ENCODE results near the gene ARHGAP29. TPM values are rescaled to one million over a fixed set of nuclear protein-coding genes. Genes with fewer than 3 reads are reported as not detected.

ARHGAP29 gene
- total RNA-seq, 3 donors from 2014 or later (not counting 1 experiment from before 2014, with no cell fraction given): 0.07 TPM; not detected in 2

DNA sequence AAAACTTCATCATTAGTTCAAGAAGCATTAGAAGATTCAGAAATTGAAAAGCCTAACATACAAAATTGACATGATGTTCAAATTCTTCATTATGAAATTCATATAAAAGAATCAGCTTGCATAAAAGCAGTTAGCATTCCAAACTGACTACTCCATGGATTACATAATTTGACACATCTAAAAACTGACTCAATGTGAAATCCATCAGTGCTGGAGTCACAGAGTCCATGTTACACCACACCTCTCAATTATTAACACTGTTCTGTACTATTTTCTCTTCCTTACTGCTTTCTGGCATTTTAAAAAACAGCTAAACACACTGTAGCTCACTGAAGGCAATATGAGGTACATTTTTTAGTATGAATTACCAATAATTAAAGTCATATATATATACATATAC is 28.0 kb downstream of the ARHGAP29 start:
- Mint-ChIP-seq H3K4me1 (no peaks in the 10 kb centered on the region), H3K27me3 (ENCODE audit: low read depth in 2 of 2) (peaks cover 11 to 13% of the 10 kb centered on the region in 2 donors), H3K4me3 (no peak overlapping the region), H3K27ac (no peak overlapping the region), H3K9me3 (no peaks in the 10 kb centered on the region), H3K36me3 (no peaks in the 10 kb centered on the region)
- no peaks in the 10 kb centered on the region for H3K36me3 ChIP-seq (ENCODE audit: control insufficient read depth, insufficient read depth, low read length)
- ATAC-seq (no peak), DNase-seq (no peak)
- TF ChIP-seq, protein P1, sequence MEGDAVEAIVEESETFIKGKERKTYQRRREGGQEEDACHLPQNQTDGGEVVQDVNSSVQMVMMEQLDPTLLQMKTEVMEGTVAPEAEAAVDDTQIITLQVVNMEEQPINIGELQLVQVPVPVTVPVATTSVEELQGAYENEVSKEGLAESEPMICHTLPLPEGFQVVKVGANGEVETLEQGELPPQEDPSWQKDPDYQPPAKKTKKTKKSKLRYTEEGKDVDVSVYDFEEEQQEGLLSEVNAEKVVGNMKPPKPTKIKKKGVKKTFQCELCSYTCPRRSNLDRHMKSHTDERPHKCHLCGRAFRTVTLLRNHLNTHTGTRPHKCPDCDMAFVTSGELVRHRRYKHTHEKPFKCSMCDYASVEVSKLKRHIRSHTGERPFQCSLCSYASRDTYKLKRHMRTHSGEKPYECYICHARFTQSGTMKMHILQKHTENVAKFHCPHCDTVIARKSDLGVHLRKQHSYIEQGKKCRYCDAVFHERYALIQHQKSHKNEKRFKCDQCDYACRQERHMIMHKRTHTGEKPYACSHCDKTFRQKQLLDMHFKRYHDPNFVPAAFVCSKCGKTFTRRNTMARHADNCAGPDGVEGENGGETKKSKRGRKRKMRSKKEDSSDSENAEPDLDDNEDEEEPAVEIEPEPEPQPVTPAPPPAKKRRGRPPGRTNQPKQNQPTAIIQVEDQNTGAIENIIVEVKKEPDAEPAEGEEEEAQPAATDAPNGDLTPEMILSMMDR (IDR thresholded peaks at IDR 0.05): no peak
- H3K9me3 ChIP-seq (ENCODE audit: control insufficient read depth, insufficient read depth, low read length): no peaks in the 10 kb centered on the region
- H3K27me3 ChIP-seq (ENCODE audit: control insufficient read depth, insufficient read depth, low read length): no peaks in the 10 kb centered on the region
- H3K27ac ChIP-seq (ENCODE audit: low read length): no peak overlapping the region
- no peak overlapping the region for H3K4me3 ChIP-seq (ENCODE audit: low read length)
- no peaks in the 10 kb centered on the region for H3K4me1 ChIP-seq (ENCODE audit: control insufficient read depth, insufficient read depth, low read length)
- intact Hi-C loops (cut with micrococcal nuclease): no loop called here

DNA sequence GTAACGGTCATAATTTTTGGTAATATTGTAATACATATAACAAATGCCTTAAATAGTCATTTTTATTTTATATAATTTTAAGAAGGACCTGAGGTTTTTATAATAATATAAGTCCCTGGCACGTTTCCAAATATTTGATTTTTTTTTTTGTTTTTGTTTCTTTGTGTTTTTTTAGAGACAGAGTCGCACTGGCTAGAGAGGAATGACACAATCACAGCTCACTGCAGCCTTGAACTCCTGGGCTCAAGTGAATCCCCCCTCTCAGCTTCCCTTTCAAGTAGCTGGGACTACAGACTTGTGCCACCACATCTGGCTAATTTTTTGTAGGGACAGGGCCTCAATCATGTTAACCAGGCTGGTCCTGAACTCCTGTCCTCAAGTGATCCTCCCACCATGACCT is 29.7 kb downstream of the ARHGAP29 start:
- H3K9me3 ChIP-seq (ENCODE audit: control insufficient read depth, insufficient read depth, low read length): no peaks in the 10 kb centered on the region

DNA sequence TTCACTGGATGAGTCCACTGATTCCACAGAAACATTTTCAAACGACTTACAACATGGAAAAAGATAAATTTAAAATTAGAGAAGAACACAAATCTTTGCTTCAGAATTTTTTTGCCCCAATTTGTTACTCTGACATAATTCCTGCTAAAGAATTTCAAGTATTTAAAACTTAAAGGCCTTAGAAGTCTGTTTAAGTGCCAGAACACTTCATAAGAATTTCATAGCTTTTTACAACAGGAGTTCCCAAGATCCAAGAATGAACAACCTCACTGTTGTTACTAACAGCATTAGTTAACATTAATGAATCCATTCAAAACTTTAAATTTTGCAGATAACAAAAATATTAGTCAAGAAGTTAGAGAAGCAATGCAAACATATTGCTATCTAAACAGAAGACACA is 31.7 kb downstream of the ARHGAP29 start:
- H3K36me3 ChIP-seq (ENCODE audit: control insufficient read depth, insufficient read depth, low read length): no peaks in the 10 kb centered on the region

More for the DNA sequence above, 29.7 kb downstream of the ARHGAP29 start:
- TF ChIP-seq, protein P1 (IDR thresholded peaks at IDR 0.05): no peak
- Mint-ChIP-seq H3K4me3 (no peak overlapping the region), H3K27ac (no peak overlapping the region), H3K9me3 (no peaks in the 10 kb centered on the region), H3K4me1 (no peaks in the 10 kb centered on the region), H3K27me3 (ENCODE audit: low read depth in 2 of 2) (peaks cover 5 to 9% of the 10 kb centered on the region in 2 donors), H3K36me3 (no peaks in the 10 kb centered on the region)
- Histone ChIP-seq H3K27me3 (ENCODE audit: control insufficient read depth, insufficient read depth, low read length) (no peaks in the 10 kb centered on the region), H3K4me1 (ENCODE audit: control insufficient read depth, insufficient read depth, low read length) (no peaks in the 10 kb centered on the region), H3K4me3 (ENCODE audit: low read length) (no peak overlapping the region), H3K27ac (ENCODE audit: low read length) (no peak overlapping the region), H3K36me3 (ENCODE audit: control insufficient read depth, insufficient read depth, low read length) (no peaks in the 10 kb centered on the region)
- intact Hi-C loops (cut with micrococcal nuclease): no loop called here
- WGBS (ENCODE audit: insufficient coverage): 67% methylated on average over 2 of the region's 3 CpGs
- DNase-seq: no peak
- ATAC-seq: no peak

DNA sequence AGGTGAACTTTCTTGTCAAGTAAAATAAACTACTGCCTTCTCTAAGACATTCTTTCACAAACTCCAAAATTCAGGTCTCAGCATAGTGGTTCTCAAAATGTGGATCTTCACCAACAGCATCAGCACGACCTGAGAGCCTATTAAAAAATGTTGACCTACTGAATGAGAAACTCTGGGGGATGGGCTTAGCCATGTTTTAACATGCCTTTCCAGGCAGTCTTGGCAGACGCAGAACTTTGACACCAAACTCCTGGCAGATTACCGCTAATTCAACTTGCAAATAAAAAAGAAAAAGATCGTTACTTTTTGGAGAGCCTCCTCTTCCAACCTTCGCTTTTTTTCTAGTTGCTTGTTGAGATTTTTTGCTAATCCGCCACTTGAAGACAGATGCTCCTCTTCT is 35.1 kb downstream of the ARHGAP29 start:
- no peaks in the 10 kb centered on the region for H3K4me1 ChIP-seq (ENCODE audit: control insufficient read depth, insufficient read depth, low read length)
- no peak for DNase-seq
- no peaks in the 10 kb centered on the region for H3K27me3 ChIP-seq (ENCODE audit: control insufficient read depth, insufficient read depth, low read length)
- H3K4me3 ChIP-seq (ENCODE audit: low read length): no peak overlapping the region
- H3K9me3 Mint-ChIP-seq: no peaks in the 10 kb centered on the region
- peaks cover 19 to 38% of the 10 kb centered on the region in 2 donors for H3K27me3 Mint-ChIP-seq (ENCODE audit: low read depth in 2 of 2)
- 88% methylated on average over 6 of the region's 6 CpGs for WGBS (ENCODE audit: insufficient coverage)
- no peaks in the 10 kb centered on the region for H3K4me1 Mint-ChIP-seq
- ATAC-seq: no peak
- no peaks in the 10 kb centered on the region for H3K36me3 Mint-ChIP-seq
- H3K27ac Mint-ChIP-seq: no peak overlapping the region
- no peaks in the 10 kb centered on the region for H3K9me3 ChIP-seq (ENCODE audit: control insufficient read depth, insufficient read depth, low read length)
- no peak overlapping the region for H3K4me3 Mint-ChIP-seq
- intact Hi-C loops (cut with micrococcal nuclease): no loop called here
- no peak overlapping the region for H3K27ac ChIP-seq (ENCODE audit: low read length)
- H3K36me3 ChIP-seq (ENCODE audit: control insufficient read depth, insufficient read depth, low read length): no peaks in the 10 kb centered on the region
- TF ChIP-seq, protein P1 (IDR thresholded peaks at IDR 0.05): no peak

More for the DNA sequence above, 31.7 kb downstream of the ARHGAP29 start:
- intact Hi-C loops (cut with micrococcal nuclease): no loop called here
- Histone ChIP-seq H3K27ac (ENCODE audit: low read length) (no peak overlapping the region), H3K4me3 (ENCODE audit: low read length) (no peak overlapping the region), H3K27me3 (ENCODE audit: control insufficient read depth, insufficient read depth, low read length) (no peaks in the 10 kb centered on the region), H3K4me1 (ENCODE audit: control insufficient read depth, insufficient read depth, low read length) (no peaks in the 10 kb centered on the region), H3K9me3 (ENCODE audit: control insufficient read depth, insufficient read depth, low read length) (no peaks in the 10 kb centered on the region)
- H3K36me3 Mint-ChIP-seq: no peaks in the 10 kb centered on the region
- no peak for DNase-seq
- peaks cover 6 to 28% of the 10 kb centered on the region in 2 donors for H3K27me3 Mint-ChIP-seq (ENCODE audit: low read depth in 2 of 2)
- no peak overlapping the region for H3K27ac Mint-ChIP-seq
- H3K4me3 Mint-ChIP-seq: no peak overlapping the region
- no peak for ATAC-seq
- no peaks in the 10 kb centered on the region for H3K9me3 Mint-ChIP-seq
- no peaks in the 10 kb centered on the region for H3K4me1 Mint-ChIP-seq
- TF ChIP-seq, protein P1 (IDR thresholded peaks at IDR 0.05): no peak
- no CpG with 5 or more reads among the region's 1 CpG for WGBS (ENCODE audit: insufficient coverage)

All from natural killer cell (primary cell).